D721Med (cell line): Measurements from ENCODE around the gene SEMA6B.
"Not testable (repeated sequence)": the region's sequence is repeated elsewhere in the genome, so short reads cannot be mapped to it uniquely, and the experiment has no call there.

Source experiments
- DNase-seq: peaks from one replicate; pipeline ENCODE4 v3.0.0; 2011; ENCODE audit warnings: low spot score; ENCODE audit not compliant: insufficient read length
- FAIRE-seq: peaks from 2 replicates; lab custom pipeline; 2011; peaks lifted over from hg19 to GRCh38; lab: Jason Lieb, UNC
- TF ChIP-seq, protein P1 (sequence below): IDR thresholded peaks from 2 replicates; pipeline ENCODE4 v1.5.1; 2012; ENCODE audit warnings: mild to moderate bottlenecking, control low read depth; ENCODE audit not compliant: insufficient read depth; ENCODE audit errors: missing control alignments

The SEMA6B gene

DNA sequence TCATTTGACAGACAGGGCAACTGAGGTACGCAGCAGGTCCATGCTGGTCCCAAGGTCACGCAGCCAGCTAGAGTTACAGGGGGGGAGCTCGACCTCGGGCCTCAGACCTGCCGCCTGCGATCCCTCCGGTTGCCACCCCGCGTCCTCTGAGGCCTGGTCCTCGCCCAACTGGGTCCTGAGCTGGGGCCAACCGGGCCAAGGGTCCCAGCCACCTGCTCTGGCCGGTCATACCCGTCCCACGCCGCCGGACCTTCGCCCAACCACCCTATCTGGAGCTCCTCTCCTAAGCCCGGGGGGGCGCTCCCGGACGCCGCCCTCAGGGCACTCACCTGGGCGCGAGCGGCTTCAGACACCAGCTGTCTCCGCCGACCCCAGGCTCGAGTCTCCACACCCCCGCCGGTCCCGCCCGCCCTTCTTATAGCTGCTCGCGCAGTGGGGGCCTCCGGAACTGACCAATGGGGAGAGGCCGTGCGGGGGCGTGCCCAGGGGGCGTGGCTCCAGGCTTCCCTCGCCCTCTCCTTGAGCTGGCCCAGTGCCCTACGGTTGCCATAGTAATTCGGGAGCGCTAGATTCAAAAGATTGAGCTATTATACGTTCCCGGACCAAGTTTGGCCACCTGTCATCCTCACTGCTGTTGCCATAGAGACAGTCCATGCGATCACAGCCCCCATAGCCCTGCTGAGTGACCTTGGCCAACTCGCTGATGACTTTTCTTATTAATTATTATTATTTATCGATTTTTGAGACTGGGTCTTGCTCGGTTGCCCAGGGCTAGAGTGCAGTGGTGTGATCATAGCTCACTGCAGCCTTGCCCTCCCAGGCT, 24.4 kb downstream of the SEMA6B start, which contains the start of gene PLIN5:
Gene PLIN5 (minus strand): TSS at position 389 of the 823 bp plus-strand sequence. CDS start 1,150 bp downstream, outside the sequence.
- TF ChIP-seq, protein P1, sequence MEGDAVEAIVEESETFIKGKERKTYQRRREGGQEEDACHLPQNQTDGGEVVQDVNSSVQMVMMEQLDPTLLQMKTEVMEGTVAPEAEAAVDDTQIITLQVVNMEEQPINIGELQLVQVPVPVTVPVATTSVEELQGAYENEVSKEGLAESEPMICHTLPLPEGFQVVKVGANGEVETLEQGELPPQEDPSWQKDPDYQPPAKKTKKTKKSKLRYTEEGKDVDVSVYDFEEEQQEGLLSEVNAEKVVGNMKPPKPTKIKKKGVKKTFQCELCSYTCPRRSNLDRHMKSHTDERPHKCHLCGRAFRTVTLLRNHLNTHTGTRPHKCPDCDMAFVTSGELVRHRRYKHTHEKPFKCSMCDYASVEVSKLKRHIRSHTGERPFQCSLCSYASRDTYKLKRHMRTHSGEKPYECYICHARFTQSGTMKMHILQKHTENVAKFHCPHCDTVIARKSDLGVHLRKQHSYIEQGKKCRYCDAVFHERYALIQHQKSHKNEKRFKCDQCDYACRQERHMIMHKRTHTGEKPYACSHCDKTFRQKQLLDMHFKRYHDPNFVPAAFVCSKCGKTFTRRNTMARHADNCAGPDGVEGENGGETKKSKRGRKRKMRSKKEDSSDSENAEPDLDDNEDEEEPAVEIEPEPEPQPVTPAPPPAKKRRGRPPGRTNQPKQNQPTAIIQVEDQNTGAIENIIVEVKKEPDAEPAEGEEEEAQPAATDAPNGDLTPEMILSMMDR: no peak
- peak; percentile 97 for DNase-seq
- FAIRE-seq: no peak

DNA sequence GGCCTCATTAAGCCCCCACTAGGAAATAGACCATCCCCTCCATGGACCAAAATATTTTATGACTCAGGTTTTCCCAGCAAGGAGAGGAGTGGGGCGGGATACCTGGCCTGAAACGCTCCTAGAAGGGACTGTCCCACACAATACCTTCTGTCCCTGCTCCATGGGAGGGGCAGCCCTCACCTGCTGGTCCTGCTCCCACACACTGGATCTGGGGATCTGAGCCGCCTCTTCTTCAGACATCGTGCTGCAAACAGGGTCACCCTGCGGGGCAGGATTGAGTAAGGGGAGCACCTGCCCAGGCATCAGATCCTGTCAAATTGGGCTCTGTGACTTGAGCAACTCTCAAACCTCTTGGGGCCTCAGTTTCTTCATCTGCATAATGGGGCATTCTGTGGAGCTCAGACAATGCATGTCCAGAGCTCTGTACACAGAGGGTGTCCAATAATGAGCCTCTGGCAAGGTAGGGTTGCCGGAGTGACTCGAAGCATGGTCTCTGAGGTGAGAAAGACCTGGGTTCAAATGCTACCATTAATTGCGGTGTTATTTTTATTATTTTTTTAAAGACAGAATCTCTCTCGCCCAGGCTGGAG, 25.6 kb downstream of the SEMA6B start:
- FAIRE-seq (no peak), DNase-seq (no peak)
- TF ChIP-seq, protein P1: no peak

DNA sequence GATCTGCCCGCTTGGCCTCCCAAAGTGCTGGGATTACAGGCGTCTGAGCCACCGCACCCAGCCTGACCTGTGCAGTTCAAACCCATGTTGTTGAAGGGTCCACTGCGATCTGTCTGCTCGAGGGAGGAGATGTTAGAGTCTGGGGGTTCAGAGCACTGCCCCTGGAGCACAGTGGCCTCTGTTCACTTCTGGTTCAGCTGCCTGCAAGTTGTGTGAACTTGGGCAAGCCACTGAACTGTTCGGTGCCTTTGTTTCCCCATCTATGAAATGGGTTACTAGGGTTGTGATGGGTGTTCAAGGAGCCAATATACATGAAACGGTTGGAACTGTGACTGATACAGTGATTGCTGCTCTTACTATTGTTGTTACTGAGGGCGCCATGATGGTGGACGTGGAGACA, 26.1 kb downstream of the SEMA6B start:
- DNase-seq (no peak), FAIRE-seq (no peak)
- TF ChIP-seq, protein P1: no peak

DNA sequence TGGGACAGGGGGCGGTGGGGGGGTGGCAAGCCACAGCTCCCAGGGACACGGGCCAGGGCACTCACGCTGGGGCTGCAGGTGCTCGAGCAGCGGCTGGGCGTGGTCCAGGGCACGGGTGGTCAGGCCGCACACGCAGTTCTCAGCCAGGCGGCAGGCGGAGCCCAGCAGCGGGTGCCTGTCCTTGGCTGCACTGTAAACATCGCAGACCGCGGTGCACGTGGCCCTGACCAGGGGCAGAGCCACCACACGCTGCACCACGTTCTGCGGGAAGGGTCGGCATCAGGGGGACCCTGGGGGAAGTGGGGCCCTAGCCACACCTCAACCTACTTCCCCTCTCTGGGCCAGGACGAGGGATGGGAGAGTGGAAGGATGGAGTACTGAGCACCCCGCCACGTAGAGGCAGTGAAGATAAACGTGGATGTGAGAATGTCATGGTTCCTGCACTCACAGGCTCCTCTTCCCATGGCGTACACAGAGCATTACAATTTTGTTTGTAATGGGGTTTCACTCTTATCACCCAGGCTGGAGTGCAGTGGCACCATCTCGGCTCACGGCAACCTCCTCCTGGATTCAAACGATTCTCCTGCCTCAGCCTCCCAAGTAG, 27.8 kb downstream of the SEMA6B start:
- no peak for FAIRE-seq
- TF ChIP-seq, protein P1: no peak
- DNase-seq: no peak

DNA sequence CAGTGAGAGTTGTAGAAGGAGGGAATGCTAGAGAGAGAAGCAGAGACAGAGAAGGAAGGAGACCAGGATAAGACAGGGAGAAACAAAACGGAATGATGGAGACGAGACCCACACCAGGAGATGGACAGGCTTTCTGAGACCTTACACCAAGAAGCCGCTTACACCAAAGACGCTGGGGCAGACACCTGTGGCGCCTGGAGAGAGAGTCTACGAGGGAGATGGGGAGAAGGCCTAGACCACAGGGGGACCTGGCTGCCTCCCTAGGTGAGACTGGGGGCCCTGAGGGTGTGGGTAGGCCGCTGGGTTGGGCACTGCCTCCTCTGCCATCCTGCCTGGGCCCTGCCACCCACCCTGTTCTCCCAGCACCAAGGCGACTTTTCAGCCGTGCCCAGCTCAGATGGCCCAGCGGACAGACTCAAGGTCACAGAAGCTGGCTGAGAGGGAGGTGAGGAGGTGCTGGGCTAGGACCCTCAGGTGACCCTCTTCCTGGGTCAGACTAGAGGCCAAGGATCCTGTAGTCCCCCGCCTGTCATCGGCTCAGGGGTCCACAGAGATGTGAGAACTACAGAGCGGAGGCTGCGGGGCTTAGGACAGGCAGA, 29.5 kb downstream of the SEMA6B start:
- FAIRE-seq: no peak
- DNase-seq: no peak
- TF ChIP-seq, protein P1: no peak

DNA sequence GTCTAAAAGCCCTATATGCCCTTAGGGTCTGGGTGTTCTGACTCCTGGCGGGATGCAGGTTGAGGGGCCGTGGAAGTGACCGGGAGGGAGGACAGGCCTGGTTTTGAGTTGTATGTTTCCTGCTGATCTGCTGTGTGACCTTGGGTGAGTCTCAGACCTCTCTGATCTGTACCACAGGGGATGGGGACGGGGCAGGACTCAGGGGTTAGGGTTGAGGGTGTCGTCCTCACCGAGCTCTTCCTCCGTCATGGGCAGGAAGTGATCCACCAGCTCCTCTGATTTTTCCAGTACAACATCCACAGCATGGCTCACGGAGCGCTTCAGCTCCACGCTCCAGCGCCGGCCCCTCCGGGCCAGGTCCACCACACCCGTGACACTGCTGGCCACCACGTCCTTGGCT, 30.6 kb downstream of the SEMA6B start:
- TF ChIP-seq, protein P1: no peak
- DNase-seq (no peak), FAIRE-seq (no peak)

DNA sequence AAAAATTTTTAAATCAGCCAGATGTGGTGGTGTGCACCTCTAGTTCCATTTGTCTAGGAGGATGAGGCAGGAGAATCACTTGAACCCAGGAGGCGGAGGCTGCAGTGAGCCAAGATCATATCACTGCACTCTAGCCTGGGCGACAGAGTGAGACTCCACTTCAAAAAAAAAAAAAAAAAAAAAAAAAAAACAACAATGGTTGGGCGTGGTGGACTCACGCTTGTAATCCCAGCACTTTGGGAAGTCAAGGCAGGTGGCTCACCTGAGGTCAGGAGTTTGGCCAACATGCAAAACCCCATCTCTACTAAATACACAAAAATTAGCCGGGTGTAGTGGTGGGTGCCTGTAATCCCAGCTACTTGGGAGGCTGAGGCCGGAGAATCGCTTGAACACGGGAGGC, 32.1 kb downstream of the SEMA6B start:
- not testable (repeated sequence) for FAIRE-seq, DNase-seq
